HG03135 (cell line): ENCODE results near the gene RGS18.
"Not testable (repeated sequence)": the region's sequence is repeated elsewhere in the genome, so short reads cannot be mapped to it uniquely, and the experiment has no call there.

ENCODE experiments used
- ATAC-seq: cut with Tn5 transposase; IDR thresholded peaks from one replicate; pipeline ENCODE4 v1.9.1; 2021; ENCODE audit warnings: mild to moderate bottlenecking, moderate library complexity; ENCODE audit not compliant: unreplicated experiment

Gene RGS18

GRCh38 chr1:192165002-192165401 lies 6.7 kb downstream of the RGS18 start:
- ATAC-seq = not testable (repeated sequence)

GRCh38 chr1:192167011-192167410 lies 8.7 kb downstream of the RGS18 start:
- no peak for ATAC-seq

GRCh38 chr1:192167911-192168700 lies 9.8 kb downstream of the RGS18 start:
- no peak for ATAC-seq

GRCh38 chr1:192168964-192169363 lies 10.7 kb downstream of the RGS18 start:
- ATAC-seq = no peak

GRCh38 chr1:192170196-192170984 lies 12.1 kb downstream of the RGS18 start:
- no peak for ATAC-seq

GRCh38 chr1:192171123-192171522 lies 12.9 kb downstream of the RGS18 start:
- no peak for ATAC-seq

GRCh38 chr1:192175971-192176370 lies 17.7 kb downstream of the RGS18 start:
- no peak for ATAC-seq

GRCh38 chr1:192183788-192184187 lies 25.5 kb downstream of the RGS18 start:
- ATAC-seq = no peak

- ATAC-seq = no peak
These were observed 27.9 kb downstream of the RGS18 start for GRCh38 chr1:192186197-192186596.

GRCh38 chr1:192190066-192190465 lies 31.8 kb downstream of the RGS18 start:
- ATAC-seq = no peak

GRCh38 chr1:192201303-192201702 lies 43.0 kb downstream of the RGS18 start:
- ATAC-seq = no peak

- no peak for ATAC-seq
These were observed 66.1 kb downstream of the RGS18 start for GRCh38 chr1:192224396-192224795.

GRCh38 chr1:192224846-192225245 lies 66.6 kb downstream of the RGS18 start:
- no peak for ATAC-seq

- no peak for ATAC-seq
These were observed 67.0 kb downstream of the RGS18 start for GRCh38 chr1:192225266-192225665.

GRCh38 chr1:192225703-192226102 lies 67.4 kb downstream of the RGS18 start:
- ATAC-seq = no peak

GRCh38 chr1:192227330-192227729 lies 69.1 kb downstream of the RGS18 start:
- ATAC-seq = no peak

GRCh38 chr1:192227980-192228379 lies 69.7 kb downstream of the RGS18 start:
- not testable (repeated sequence) for ATAC-seq

GRCh38 chr1:192232817-192233417 lies 74.7 kb downstream of the RGS18 start:
- ATAC-seq = no peak

- no peak for ATAC-seq
These were observed 76.9 kb downstream of the RGS18 start for GRCh38 chr1:192235127-192235526.
